ENCODE results near the gene ATG9A. TPM values are rescaled to one million over a fixed set of nuclear protein-coding genes. Genes with fewer than 3 reads are reported as not detected.

ATG9A gene
- total and polyA plus RNA-seq, 9 of the 15 experiments (the other 6 are each of a cell fraction or from before 2014, with no cell fraction given) = 0.25 to 65.6 (median 23.4) TPM

GRCh38 chr2:219177552-219178376 lies 51.7 kb downstream of the ATG9A start, which contains the start of gene RETREG2 (continued):
- TF ChIP-seq EWSR1 (IDR thresholded peaks at IDR 0.05; ENCODE audit: borderline replicate concordance, low read depth, partially characterized antibody) (no peak), TRIM25 (IDR thresholded peaks at IDR 0.05; ENCODE audit: borderline replicate concordance) (no peak), NFIC (IDR thresholded peaks at IDR 0.05) (0 out of 2 replicates have a peak, but pooled peaks have one; percentile 5), RREB1 (CRISPR knock-in tag; IDR thresholded peaks at IDR 0.05) (no peak), MNT (conservative IDR thresholded peaks at IDR 0.05) (peak; percentile 66 to 86), NR4A1 (CRISPR knock-in tag; IDR thresholded peaks at IDR 0.05) (no peak), NR4A1 (tag; IDR thresholded peaks at IDR 0.05) (no peak), HNRNPK (IDR thresholded peaks at IDR 0.05; ENCODE audit: low read depth, low read length, poor library complexity, severe bottlenecking) (no peak), PKNOX1 (IDR thresholded peaks at IDR 0.05) (no peak), MITF (IDR thresholded peaks at IDR 0.05) (peak; percentile 39; the same call in 1 of the 2 replicates), TBL1XR1 (IDR thresholded peaks at IDR 0.05; ENCODE audit: low read length in 2 of 2) (no peak), EP400 (IDR thresholded peaks at IDR 0.05) (peak; percentile 92), GABPB1 (CRISPR knock-in tag; IDR thresholded peaks at IDR 0.05) (peak; percentile 40; the same call in 1 of the 2 replicates), ZNF143 (CRISPR knock-in tag; IDR thresholded peaks at IDR 0.05) (no peak), ATF1 (CRISPR knock-in tag; IDR thresholded peaks at IDR 0.05) (no peak), ATF1 (tag; IDR thresholded peaks at IDR 0.05) (peak; percentile 72)
